ENCODE data around the gene GKN2. TPM values are rescaled to one million over a fixed set of nuclear protein-coding genes. Genes with fewer than 3 reads are reported as not detected.
A peak's percentile ranks its signal among the peaks of the same experiment; 100 is the strongest.

Gene GKN2
- total RNA-seq, 1 donor from 2014 or later: not detected

DNA sequence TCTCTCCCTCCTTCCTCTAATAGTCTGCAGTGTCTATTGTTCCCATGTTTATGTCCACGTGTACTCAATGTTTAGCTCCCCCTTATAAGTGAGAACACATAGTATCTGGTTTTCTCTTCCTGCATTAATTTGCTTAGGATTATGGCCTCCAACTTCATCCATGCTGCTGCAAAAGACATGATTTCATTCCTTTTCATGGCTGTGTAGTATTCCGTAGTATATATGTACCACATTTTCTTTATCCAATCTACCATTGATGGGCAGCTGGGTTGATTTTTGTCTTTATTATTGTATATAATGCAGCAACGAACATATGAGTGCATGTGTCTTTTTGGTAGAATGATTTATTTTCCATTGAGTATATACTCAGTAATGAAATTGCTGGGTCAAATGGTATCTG lies 13.8 kb downstream of the GKN2 start:
- Mint-ChIP-seq H3K9me3 (ENCODE audit: low read depth) (peaks cover 26% of the 10 kb centered on the region), H3K27ac (ENCODE audit: unreplicated experiment) (no peak overlapping the region), H3K4me3 (ENCODE audit: unreplicated experiment) (no peak overlapping the region), H3K27me3 (ENCODE audit: low read depth) (no peaks in the 10 kb centered on the region), H3K4me1 (ENCODE audit: low read depth) (peaks cover 34% of the 10 kb centered on the region), H3K36me3 (ENCODE audit: low read depth) (peaks cover 5% of the 10 kb centered on the region)
- no peak for DNase-seq (ENCODE audit: low spot score)
- TF ChIP-seq, protein P1, sequence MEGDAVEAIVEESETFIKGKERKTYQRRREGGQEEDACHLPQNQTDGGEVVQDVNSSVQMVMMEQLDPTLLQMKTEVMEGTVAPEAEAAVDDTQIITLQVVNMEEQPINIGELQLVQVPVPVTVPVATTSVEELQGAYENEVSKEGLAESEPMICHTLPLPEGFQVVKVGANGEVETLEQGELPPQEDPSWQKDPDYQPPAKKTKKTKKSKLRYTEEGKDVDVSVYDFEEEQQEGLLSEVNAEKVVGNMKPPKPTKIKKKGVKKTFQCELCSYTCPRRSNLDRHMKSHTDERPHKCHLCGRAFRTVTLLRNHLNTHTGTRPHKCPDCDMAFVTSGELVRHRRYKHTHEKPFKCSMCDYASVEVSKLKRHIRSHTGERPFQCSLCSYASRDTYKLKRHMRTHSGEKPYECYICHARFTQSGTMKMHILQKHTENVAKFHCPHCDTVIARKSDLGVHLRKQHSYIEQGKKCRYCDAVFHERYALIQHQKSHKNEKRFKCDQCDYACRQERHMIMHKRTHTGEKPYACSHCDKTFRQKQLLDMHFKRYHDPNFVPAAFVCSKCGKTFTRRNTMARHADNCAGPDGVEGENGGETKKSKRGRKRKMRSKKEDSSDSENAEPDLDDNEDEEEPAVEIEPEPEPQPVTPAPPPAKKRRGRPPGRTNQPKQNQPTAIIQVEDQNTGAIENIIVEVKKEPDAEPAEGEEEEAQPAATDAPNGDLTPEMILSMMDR (IDR thresholded peaks at IDR 0.05): no peak

DNA sequence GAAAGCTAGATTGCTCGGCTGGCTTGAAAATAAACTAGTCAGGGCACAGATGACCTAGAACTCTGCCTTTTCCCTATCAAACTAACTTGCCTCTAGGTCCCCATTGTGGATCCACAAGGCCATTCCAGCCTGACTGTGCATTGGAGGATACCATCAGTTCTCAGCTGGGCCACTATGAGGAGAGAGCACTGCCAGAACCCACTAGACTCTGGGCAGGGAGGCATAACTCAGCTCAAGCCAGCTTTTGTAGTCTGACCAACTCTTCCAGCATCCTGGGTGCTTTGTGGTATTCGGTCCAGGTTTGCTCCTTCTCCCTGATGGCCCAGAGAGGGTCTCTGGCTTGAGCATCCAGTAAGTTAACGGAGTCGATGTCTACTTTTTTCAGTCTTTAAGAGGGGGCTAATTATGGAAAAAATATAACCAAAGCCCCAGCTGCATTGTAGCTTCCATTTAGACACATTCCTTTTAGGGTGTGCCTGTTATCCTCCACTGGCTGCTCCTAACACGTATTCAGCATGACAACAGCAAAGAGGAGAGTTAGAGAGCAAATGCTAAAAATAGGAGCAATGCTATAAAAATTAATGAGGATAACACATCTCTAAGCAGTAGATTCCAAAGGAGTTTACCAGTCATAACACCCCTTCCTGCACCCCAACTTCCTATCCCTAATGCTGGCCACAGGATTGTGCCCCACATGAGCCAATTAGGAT lies 15.2 kb downstream of the GKN2 start:
- no peak for DNase-seq (ENCODE audit: low spot score)
- Mint-ChIP-seq H3K9me3 (ENCODE audit: low read depth) (peaks cover 21% of the 10 kb centered on the region), H3K27me3 (ENCODE audit: low read depth) (no peaks in the 10 kb centered on the region), H3K4me1 (ENCODE audit: low read depth) (peaks cover 25% of the 10 kb centered on the region), H3K36me3 (ENCODE audit: low read depth) (peaks cover 3% of the 10 kb centered on the region), H3K4me3 (ENCODE audit: unreplicated experiment) (no peak overlapping the region), H3K27ac (ENCODE audit: unreplicated experiment) (no peak overlapping the region)
- TF ChIP-seq, protein P1 (IDR thresholded peaks at IDR 0.05): no peak

DNA sequence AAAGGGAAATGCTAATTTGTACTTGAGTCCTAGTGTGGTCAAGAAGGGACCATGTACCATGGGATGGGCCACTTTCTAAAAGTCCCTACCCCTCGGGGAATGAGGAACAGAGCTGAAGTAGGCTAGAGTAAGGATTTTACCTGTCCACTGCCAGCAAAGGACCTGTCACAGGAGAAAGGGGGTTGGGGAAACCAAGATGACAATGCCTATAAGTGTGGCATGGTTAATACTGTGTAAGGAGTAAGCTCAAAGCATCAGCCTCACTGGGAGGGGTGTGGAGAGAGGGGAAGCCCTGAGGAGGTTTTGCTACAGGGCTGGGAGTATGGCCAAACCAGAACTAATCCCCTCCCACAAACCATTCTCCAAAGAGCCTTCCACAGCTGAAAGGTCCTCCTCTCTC lies 15.8 kb downstream of the GKN2 start:
- H3K27me3 Mint-ChIP-seq (ENCODE audit: low read depth): no peaks in the 10 kb centered on the region
- peak overlapping the region; percentile 87 for H3K27ac Mint-ChIP-seq (ENCODE audit: unreplicated experiment)
- H3K36me3 Mint-ChIP-seq (ENCODE audit: low read depth): peaks cover 3% of the 10 kb centered on the region
- H3K9me3 Mint-ChIP-seq (ENCODE audit: low read depth): peaks cover 18% of the 10 kb centered on the region
- peaks cover 31% of the 10 kb centered on the region for H3K4me1 Mint-ChIP-seq (ENCODE audit: low read depth)
- no peak overlapping the region for H3K4me3 Mint-ChIP-seq (ENCODE audit: unreplicated experiment)
- TF ChIP-seq, protein P1 (IDR thresholded peaks at IDR 0.05): no peak
- DNase-seq (ENCODE audit: low spot score): no peak

DNA sequence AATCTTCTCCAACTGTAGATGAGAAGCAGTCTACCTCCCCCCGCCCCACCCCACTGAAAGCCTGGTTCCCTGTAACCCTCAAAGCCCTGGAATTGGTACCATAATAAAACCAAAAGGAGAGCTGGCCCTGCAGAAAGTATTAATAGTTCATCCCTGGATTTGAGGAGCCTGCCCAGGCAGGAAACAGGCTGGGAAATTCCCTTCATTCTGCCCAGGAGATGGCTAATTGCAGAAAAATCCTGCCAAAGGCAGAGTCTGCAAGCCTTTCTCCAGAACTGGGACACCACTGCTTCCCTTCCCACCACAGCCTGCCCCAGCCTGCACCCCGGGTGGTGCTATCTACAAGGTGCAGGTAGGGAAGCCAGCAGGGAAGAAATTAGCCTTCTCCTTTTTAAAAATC lies 16.3 kb downstream of the GKN2 start:
- Mint-ChIP-seq H3K9me3 (ENCODE audit: low read depth) (peaks cover 17% of the 10 kb centered on the region), H3K27me3 (ENCODE audit: low read depth) (no peaks in the 10 kb centered on the region), H3K4me3 (ENCODE audit: unreplicated experiment) (no peak overlapping the region), H3K36me3 (ENCODE audit: low read depth) (peaks cover 3% of the 10 kb centered on the region), H3K4me1 (ENCODE audit: low read depth) (peaks cover 36% of the 10 kb centered on the region), H3K27ac (ENCODE audit: unreplicated experiment) (peak overlapping the region; percentile 87)
- no peak for DNase-seq (ENCODE audit: low spot score)
- TF ChIP-seq, protein P1 (IDR thresholded peaks at IDR 0.05): no peak

DNA sequence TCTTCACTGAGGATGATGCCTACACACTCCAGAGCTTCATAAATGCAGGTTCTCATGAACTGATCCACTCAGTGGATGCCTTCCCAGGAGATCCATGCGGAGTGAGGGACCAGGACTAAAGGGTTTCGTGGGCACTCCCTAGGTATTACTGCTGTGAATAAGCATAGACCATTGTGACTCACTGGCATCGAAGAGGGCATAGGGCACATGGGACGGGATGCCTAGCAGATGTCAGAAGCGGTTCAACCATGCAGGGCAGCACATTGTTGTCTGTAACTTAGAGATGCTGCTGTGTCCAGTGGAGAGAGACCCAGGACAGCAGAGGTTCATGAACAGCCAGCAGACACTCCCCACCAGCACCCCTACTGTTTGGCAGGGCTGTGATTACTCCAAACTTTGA lies 17.2 kb downstream of the GKN2 start:
- no peaks in the 10 kb centered on the region for H3K36me3 Mint-ChIP-seq (ENCODE audit: low read depth)
- no peak for DNase-seq (ENCODE audit: low spot score)
- H3K27me3 Mint-ChIP-seq (ENCODE audit: low read depth): no peaks in the 10 kb centered on the region
- H3K4me1 Mint-ChIP-seq (ENCODE audit: low read depth): peaks cover 39% of the 10 kb centered on the region
- H3K27ac Mint-ChIP-seq (ENCODE audit: unreplicated experiment): peak overlapping the region; percentile 70
- peaks cover 8% of the 10 kb centered on the region for H3K9me3 Mint-ChIP-seq (ENCODE audit: low read depth)
- H3K4me3 Mint-ChIP-seq (ENCODE audit: unreplicated experiment): no peak overlapping the region
- TF ChIP-seq, protein P1 (IDR thresholded peaks at IDR 0.05): no peak

Measured in chondrocyte (in vitro differentiated cells).